HL-60/S4 (cell line): ENCODE results near the gene PGAP6.
"Not testable (repeated sequence)": the region's sequence is repeated elsewhere in the genome, so short reads cannot be mapped to it uniquely, and the experiment has no call there.

Source experiments
- in situ Hi-C: fragments of 300-500 bp; cut with MboI; formaldehyde crosslinking; loops from 2 replicates; pipeline ENCODE4 v1.14.3; 2022; ENCODE audit warnings: low sequenced_read_pairs

PGAP6 gene

DNA sequence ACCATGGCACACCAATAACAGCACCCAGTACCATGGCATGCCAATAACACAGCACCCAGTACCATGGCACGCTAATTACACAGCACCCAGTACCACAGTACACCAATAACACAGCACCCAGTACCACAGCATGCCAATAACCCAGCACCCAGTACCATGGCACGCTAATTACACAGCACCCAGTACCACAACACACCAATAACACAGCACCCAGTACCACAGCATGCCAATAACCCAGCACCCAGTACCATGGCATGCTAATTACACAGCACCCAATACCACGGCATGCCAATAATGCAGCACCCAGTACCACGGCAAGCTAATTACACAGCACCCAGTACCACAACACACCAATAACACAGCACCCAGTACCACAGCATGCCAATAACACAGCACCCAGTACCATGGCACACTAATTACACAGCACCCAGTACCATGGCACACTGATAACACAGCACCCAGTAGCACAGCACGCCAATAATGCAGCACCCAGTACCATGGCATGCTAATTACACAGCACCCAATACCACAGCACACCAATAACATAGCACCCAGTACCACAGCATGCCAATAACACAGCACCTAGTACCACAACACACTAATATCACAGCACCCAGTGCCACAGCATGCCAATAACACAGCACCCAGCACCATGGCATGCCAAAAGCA is 47.5 kb downstream of the PGAP6 start:
- in situ Hi-C loops, result not testable (repeated sequence)

DNA sequence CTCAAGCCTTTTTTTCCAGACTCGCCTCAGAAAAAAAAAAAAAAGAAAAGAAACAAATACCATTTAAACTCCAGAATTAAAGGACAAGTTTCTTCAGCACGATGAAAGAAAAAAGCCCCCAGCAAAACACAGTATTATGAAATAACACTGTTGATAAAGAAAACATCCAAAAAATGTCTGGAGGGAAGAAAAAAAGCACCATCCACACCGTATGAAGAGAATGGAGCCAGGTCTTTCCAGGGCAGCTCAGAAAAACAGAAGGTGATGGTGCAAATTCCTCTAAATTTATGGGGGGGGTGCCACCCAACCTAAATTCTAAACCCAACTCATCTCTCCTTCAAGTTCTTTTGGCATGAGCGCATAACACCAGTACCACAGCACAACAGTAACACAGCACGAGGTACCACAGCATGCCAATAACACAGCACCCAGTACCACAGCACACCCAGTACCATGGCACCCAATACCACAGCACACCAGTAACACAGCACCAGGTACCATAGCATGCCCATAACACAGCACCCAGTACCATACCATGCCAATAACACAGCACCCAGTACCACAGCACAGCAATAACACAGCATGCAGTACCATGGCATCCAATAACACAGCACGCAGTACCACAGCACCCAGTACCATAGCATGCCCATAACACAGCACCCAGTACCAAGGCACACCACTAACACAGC is 48.2 kb downstream of the PGAP6 start:
- in situ Hi-C loops, result no loop called here

DNA sequence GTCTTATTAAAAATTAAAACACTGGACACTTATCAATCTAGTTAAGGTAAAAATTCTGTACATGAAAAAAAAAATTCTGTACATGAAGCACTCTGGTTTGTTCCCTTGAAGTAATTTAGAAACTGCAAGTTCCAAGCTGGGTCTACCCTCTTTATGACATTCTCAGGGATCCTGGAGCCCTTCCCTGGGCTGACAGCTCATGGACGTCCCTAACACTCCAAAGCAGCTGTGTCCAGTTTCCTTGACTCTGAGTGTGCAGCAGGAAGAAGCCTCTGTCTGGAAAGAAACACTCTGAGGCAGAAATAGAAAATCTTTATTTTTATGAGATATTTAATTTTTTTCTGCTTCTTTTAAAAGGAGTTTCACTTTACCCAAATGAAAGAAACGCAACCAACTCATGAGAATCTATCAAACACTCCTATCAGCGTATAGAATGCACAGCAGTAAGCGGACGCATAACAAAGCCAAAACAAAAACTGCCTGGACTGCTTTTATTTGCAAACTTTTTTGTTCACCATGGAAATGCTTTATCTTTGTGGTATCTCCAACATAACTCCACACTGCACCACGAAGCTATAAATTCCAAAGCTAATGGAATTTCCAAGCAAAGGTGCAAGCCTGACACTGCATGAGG is 50.5 kb downstream of the PGAP6 start:
- in situ Hi-C loops, result not testable (repeated sequence)

DNA sequence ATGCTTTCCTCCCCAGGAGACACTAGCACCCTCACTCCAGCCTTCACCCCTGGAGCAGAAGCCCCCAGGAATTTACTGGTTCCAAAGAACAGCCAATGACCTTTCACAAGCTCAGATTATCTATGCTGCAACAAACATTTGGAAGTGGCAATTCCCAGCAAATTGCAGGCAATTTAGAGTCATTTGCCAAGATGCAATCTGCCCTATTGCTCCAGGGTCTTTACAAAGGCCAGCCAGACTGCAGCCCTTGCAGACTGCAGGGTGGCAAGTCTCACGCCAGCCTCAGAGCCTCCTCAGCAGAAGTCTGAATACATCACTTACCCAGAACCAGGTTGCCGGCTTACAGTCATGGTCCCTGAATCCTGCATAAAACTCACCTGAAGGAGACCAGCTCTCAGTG is 51.0 kb downstream of the PGAP6 start:
- in situ Hi-C loops, result no loop called here

DNA sequence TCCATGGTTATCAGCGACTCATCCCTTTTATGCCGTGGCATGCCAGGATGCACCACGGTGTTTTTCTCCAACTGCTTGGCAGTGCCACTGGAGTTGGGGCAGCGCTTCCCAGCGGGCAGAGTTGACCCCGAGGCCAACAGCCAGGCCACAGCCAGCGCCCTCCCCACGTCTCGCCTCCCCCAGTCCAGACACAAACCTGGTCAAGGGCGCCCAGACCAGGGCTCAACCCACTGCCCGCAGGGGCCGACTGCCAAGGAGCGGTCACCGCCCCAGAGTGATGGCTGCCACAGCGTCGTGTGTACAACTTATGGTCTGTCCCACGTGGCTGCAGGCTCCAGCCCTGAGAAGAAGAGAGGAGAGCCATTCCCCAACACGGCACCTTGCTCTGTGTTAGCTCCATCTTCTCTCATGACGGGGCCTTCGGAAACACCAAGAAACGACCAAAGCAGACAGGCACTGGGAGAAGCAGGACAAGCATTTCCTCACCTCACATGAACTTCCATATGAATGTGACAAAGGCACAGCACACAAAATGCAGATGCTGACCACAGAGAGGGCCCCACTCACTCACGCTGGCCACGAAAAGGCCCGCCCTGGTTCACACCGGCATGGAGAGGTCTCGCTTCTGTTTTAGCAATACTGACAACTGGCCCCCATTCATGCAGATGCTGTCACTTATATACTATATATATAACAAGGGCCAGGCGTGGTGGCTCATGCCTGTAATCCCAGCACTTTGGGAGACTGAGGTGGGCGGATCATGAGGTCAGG is 56.2 kb downstream of the PGAP6 start:
- in situ Hi-C loops, result no loop called here

DNA sequence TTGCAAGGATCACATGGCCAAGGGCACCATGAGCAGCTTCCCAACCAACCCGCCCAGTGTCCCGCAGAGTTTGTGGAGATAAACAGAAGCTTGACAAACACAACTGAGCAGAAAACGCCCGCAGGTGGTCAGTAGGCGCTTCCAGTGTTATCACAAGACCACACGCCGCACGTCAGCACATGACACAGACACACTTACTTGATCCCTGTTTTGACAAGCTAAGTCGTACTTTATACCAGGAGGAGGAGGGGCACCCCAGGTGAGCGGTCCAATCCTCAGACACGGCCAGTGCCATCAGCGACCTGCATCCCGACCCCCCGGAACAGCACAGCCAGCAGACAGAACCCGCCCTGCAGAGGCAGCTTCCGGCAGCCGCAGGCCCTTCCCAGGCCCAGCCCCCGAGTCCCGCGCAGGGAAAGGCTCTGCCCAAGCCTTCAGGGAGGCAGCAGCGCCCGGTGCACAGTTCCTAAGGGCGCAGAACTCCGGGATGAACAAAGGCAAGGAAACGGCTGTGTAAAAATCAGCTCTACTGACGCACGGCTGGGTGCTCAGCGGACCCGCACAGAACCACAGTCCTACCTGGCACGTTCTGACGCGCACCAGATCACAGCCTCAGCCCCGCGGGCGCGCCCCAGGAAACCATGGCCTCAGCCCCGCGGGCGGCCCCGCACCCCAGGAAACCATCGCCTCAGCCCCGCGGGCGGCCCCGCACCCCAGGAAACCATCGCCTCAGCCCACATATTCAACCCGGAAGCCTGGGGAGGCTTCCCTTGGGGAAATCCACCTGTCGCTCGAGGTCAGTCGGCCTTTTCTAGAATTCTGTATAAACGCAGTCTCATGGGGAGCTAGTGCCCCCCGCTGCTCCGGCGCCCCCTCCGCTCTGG is 57.1 kb downstream of the PGAP6 start:
- in situ Hi-C loops, result no loop called here

DNA sequence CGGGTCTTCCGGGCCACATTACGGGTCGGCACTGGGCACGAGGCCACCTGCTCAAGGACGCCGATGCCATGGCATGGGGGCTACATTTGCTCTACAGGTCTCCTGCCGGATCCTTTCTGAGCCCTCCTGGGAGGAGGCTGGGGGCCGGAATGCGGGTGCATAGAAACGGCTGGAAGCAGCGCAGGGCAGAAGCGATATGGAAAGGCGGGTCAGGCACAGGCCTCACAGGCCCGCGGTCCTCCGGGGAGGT is 57.7 kb downstream of the PGAP6 start:
- in situ Hi-C loops, result no loop called here

DNA sequence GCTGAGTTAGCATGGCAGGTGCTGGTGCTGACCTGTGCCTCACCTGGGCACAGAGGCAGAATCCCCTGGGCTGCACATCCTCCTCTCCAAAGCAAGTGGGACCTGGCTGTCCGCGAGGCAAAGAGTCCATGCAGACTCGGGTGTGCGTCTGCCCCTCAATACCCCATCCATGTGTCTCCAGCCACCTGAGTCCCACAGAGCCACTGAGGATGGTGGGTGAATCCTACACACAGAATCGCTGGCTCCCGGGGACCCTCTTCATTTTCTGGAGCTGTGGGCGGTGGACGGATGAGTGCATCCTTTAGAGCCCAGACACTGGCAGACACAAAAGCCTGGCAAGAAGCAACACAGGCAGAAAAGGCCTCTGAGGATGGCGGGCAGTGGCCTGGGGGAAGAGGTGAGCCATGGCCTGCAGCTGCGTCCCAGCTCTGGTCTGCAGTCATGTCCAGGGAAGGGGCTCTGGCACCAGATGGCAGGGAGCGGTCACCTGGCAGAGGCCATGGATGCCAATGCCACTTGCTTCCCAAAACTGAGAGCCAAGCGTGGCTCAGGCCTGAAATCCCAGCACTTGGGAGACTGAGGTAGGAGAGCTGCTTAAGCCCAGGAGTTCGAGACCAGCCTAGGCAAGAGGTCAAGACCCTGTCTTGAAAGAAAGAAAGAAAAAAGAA is 59.2 kb downstream of the PGAP6 start:
- in situ Hi-C loops, result no loop called here

DNA sequence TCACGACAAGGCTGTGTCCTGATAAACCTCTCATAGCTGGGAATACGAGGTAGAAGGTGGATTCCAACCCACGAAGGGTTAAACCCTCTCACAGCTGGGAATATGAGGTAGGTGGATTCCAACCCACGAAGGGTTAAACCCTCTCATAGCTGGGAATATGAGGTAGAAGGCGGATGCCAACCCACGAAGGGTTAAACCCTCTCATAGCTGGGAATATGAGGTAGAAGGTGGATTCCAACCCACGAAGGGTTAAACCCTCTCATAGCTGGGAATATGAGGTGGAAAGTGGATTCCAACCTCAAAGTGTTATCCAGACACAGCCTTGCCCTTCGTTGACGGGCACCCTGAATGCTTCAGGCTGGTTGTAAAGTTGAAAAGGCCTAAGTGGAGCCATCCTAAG is 60.2 kb downstream of the PGAP6 start:
- in situ Hi-C loops, result no loop called here
